K562 (cell line): ENCODE results near the gene NTRK1. TPM values are rescaled to one million over a fixed set of nuclear protein-coding genes. Genes with fewer than 3 reads are reported as not detected.

Experiments
- BRD9 ChIP-seq: fragments of 450-650 bp; IDR thresholded peaks from 2 replicates; pipeline ENCODE4 v1.6.1; 2018; ENCODE audit warnings: low read depth; ENCODE audit not compliant: partially characterized antibody
- CREB5 ChIP-seq: fragments of 250-450 bp; sonication (Bioruptor Pico); IDR thresholded peaks from 2 replicates; pipeline ENCODE4 v1.5.0; 2020; ENCODE audit warnings: mild to moderate bottlenecking
- DEAF1 ChIP-seq: fragments of 450-650 bp; formaldehyde crosslinking; IDR thresholded peaks from 2 replicates; pipeline ENCODE4 v1.4.0; 2020; ENCODE audit warnings: mild to moderate bottlenecking, moderate library complexity
- E2F6 ChIP-seq, 2 experiments: IDR thresholded peaks; 2 replicates each; pipeline ENCODE4 v1.6.1; 2011; ENCODE audit warnings: borderline replicate concordance in 1 of 2, control low read depth in 1 of 2, low read depth in 1 of 2, low read length in 1 of 2, mild to moderate bottlenecking in 1 of 2, mixed read lengths in 1 of 2, moderate library complexity in 1 of 2; ENCODE audit not compliant: insufficient read depth in 1 of 2, insufficient read length in 1 of 2, poor library complexity in 1 of 2, severe bottlenecking in 1 of 2; ENCODE audit errors: extremely low read depth in 1 of 2
- E4F1 ChIP-seq: fragments of 250-450 bp; sonication (Bioruptor Pico); IDR thresholded peaks from 2 replicates; pipeline ENCODE4 v1.5.0; 2021; ENCODE audit warnings: mild to moderate bottlenecking, borderline replicate concordance
- GABPB1 ChIP-seq: sonication (generic); formaldehyde crosslinking; IDR thresholded peaks from 2 replicates; pipeline ENCODE4 v1.8.0; 2022; ENCODE audit warnings: mild to moderate bottlenecking, missing genetic modification reagents
- HNRNPH1 ChIP-seq: fragments of 200-400 bp; formaldehyde crosslinking; optimal IDR thresholded peaks from 2 replicates; pipeline ENCODE3; 2017; ENCODE audit warnings: low read depth, mild to moderate bottlenecking, low read length, moderate library complexity
- PHTF2 ChIP-seq: fragments of 250-450 bp; sonication (Bioruptor Pico); IDR thresholded peaks from 2 replicates; pipeline ENCODE4 v1.5.0; 2021; ENCODE audit warnings: mild to moderate bottlenecking
- POLR2A ChIP-seq: fragments of 450-650 bp; conservative IDR thresholded peaks from 2 replicates; pipeline ENCODE4 v1.6.1; 2016
- RAD51 ChIP-seq: fragments of 450-650 bp; IDR thresholded peaks from 2 replicates; pipeline ENCODE4 v1.7.1; 2016; ENCODE audit warnings: low read depth, mild to moderate bottlenecking, borderline replicate concordance
- RNF2 ChIP-seq: sonication (generic); IDR thresholded peaks from 2 replicates; pipeline ENCODE4 v1.6.1; 2016
- U2AF2 ChIP-seq: fragments of 200-400 bp; formaldehyde crosslinking; optimal IDR thresholded peaks from 2 replicates; pipeline ENCODE3; 2017; ENCODE audit warnings: low read depth, mild to moderate bottlenecking, low read length
- ZBTB26 ChIP-seq: fragments of 450-650 bp; formaldehyde crosslinking; IDR thresholded peaks from 2 replicates; pipeline ENCODE4 v1.4.0; 2022; ENCODE audit warnings: missing genetic modification characterization
- ZNF175 ChIP-seq: fragments of 200-800 bp; sonication (Bioruptor generic); IDR thresholded peaks from 2 replicates; pipeline ENCODE4 v1.6.1; 2016; ENCODE audit warnings: low read depth, mild to moderate bottlenecking, missing genetic modification characterization, missing compliant biosample characterization
- ZNF395 ChIP-seq: fragments of 200-800 bp; sonication (Bioruptor generic); IDR thresholded peaks from 2 replicates; pipeline ENCODE4 v1.6.1; 2017; ENCODE audit warnings: missing genetic modification characterization, missing compliant biosample characterization
- ZNF764 ChIP-seq: fragments of 250-450 bp; sonication (Bioruptor Pico); IDR thresholded peaks from 2 replicates; pipeline ENCODE4 v1.4.0; 2020; ENCODE audit warnings: low read depth, mild to moderate bottlenecking, moderate library complexity
- polyA plus RNA-seq, 8 experiments: library from polyadenylated mRNA; depleted of rRNA in 4 of 8; stranded (reverse) in 5 of 8; unstranded in 3 of 8; fragments of >200 nt; fragmentation: Nextera tagmentation in 2 of 8; fragmentation: Illumina TruSeq in 1 of 8; extraction: Ambion mirVana in 2 of 8; extraction: Trizol in 1 of 8; gene quantifications; 2 replicates each; pipeline versions ENCODE4 v1.2.1 to v1.2.3, GENCODE V29; 2011 to 2014; ENCODE audit warnings: inconsistent platforms in 1 of 8, missing spikeins in 1 of 8
- total RNA-seq, 7 experiments: library from RNA; depleted of rRNA in 6 of 7; stranded (reverse); fragments of >200 nt in 6 of 7; fragmentation: Illumina TruSeq in 2 of 7; extraction: Trizol in 2 of 7; gene quantifications; 2 replicates each; pipeline versions ENCODE4 v1.2.1 to v1.2.3, GENCODE V29; 2011 to 2021; ENCODE audit warnings: low replicate concordance in 1 of 7

NTRK1 gene
- total and polyA plus RNA-seq, 9 of the 15 experiments (the other 6 are each of a cell fraction or from before 2014, with no cell fraction given), result 0.46 to 30.0 (median 7.9) TPM

- TF ChIP-seq E4F1 (CRISPR knock-in tag) (0 out of 2 replicates have a peak, but pooled peaks have one; percentile 42), E2F6 (IDR thresholded peaks at IDR 0.05; ENCODE audit: borderline replicate concordance in 1 of 2, extremely low read depth in 1 of 2, insufficient read depth in 1 of 2, insufficient read length in 1 of 2, low read depth in 1 of 2, low read length in 1 of 2, poor library complexity in 1 of 2, severe bottlenecking in 1 of 2) (peak in 1 of 2 experiments; percentile 33), ZBTB26 (no peak), CREB5 (CRISPR knock-in tag) (no peak), RAD51 (no peak), HNRNPH1 (no peak), ZNF395 (CRISPR knock-in tag) (peak; percentile 50; the same call in 1 of the 2 replicates), BRD9 (no peak), GABPB1 (CRISPR knock-in tag) (peak; percentile 38; the same call in 1 of the 2 replicates), POLR2A (0 out of 2 replicates have a peak, but pooled peaks have one; percentile 48), PHTF2 (no peak), ZNF175 (CRISPR knock-in tag) (0 out of 2 replicates have a peak, but pooled peaks have one; percentile 6), U2AF2 (no peak), RNF2 (peak; percentile 65; the same call in 1 of the 2 replicates), DEAF1 (CRISPR knock-in tag) (no peak), ZNF764 (CRISPR knock-in tag) (peak; percentile 34; the same call in 1 of the 2 replicates)
Observed at GRCh38 chr1:156912861-156913808, 52.5 kb downstream of the NTRK1 start (continued).
